SK-N-SH treated with all-trans-retinoic acid at 6 μM for 48 hours (cell line): Measurements from ENCODE around the gene MAML2.

Experiments used
- ARNTL ChIP-seq: fragments of 450-650 bp; formaldehyde crosslinking; IDR thresholded peaks from 2 replicates; pipeline ENCODE4 v1.5.0; 2020; ENCODE audit warnings: low read depth, mild to moderate bottlenecking, moderate library complexity, borderline replicate concordance
- ESRRG ChIP-seq: fragments of 250-450 bp; sonication (Bioruptor Pico); IDR thresholded peaks from 2 replicates; pipeline ENCODE4 v1.6.1; 2021; ENCODE audit warnings: mild to moderate bottlenecking
- GLIS3 ChIP-seq: fragments of 250-450 bp; sonication (Bioruptor Pico); IDR thresholded peaks from 2 replicates; pipeline ENCODE4 v1.5.0; 2020; ENCODE audit warnings: mild to moderate bottlenecking, moderate library complexity
- ISL1 ChIP-seq: fragments of 250-450 bp; sonication (Bioruptor Pico); IDR thresholded peaks from 2 replicates; pipeline ENCODE4 v2.1.2; 2022; ENCODE audit warnings: mild to moderate bottlenecking, moderate library complexity
- RARB ChIP-seq: fragments of 250-450 bp; sonication (Bioruptor Pico); IDR thresholded peaks from 2 replicates; pipeline ENCODE4 v1.8.0; 2021; ENCODE audit warnings: mild to moderate bottlenecking, moderate library complexity
- SNAI2 ChIP-seq: fragments of 250-450 bp; sonication (Bioruptor Pico); IDR thresholded peaks from 2 replicates; pipeline ENCODE4 v1.5.0; 2020; ENCODE audit warnings: mild to moderate bottlenecking, moderate library complexity
- TOX ChIP-seq: fragments of 250-450 bp; sonication (Bioruptor Pico); IDR thresholded peaks from 2 replicates; pipeline ENCODE4 v1.8.0; 2021; ENCODE audit warnings: mild to moderate bottlenecking, moderate library complexity, borderline replicate concordance
- ZC3H10 ChIP-seq: fragments of 250-450 bp; sonication (Bioruptor Pico); IDR thresholded peaks from 2 replicates; pipeline ENCODE4 v1.5.1; 2021; ENCODE audit warnings: mild to moderate bottlenecking, moderate library complexity
- ZFP30 ChIP-seq: fragments of 450-650 bp; formaldehyde crosslinking; IDR thresholded peaks from 2 replicates; pipeline ENCODE4 v1.5.0; 2022; ENCODE audit warnings: mild to moderate bottlenecking, moderate library complexity
- TF ChIP-seq, protein P1 (sequence below): fragments of 250-450 bp; sonication (Bioruptor Pico); IDR thresholded peaks from 2 replicates; pipeline ENCODE4 v1.5.1; 2021; ENCODE audit warnings: mild to moderate bottlenecking, moderate library complexity
- TF ChIP-seq, protein P2 (sequence below): fragments of 250-450 bp; sonication (Bioruptor Pico); IDR thresholded peaks from 2 replicates; pipeline ENCODE4 v1.8.0; 2020; ENCODE audit warnings: mild to moderate bottlenecking, moderate library complexity, borderline replicate concordance
- TF ChIP-seq, protein P3 (sequence below): fragments of 250-450 bp; sonication (Bioruptor Pico); IDR thresholded peaks from 2 replicates; pipeline ENCODE4 v1.5.1; 2020; ENCODE audit warnings: low read depth, mild to moderate bottlenecking, moderate library complexity
- TF ChIP-seq, protein P4 (sequence below): fragments of 250-450 bp; sonication (Bioruptor Pico); IDR thresholded peaks from 2 replicates; pipeline ENCODE4 v1.8.0; 2021; ENCODE audit warnings: low read depth, mild to moderate bottlenecking, moderate library complexity, borderline replicate concordance

DNA sequence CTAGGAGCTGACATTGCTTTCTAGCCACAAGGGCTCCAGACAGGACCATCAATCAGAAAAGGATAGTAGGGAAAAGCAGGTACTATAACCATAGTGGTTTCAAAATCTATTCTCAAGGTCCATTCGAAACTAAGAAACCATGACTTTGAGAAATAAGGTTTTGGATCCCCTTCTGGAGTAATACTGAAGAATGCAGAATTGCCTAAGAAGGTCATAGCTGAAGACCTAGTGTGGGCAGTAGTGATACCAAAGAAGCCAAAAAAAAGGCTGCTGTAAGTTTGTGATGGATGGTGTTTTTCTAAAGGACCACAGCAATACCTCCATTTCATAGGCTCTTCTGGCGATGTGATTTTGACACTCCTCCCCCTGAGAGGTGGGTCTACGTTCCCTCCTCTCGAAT, 163.1 kb downstream of the MAML2 start:
- TF ChIP-seq TOX (CRISPR knock-in tag) (no peak), SNAI2 (CRISPR knock-in tag) (no peak), ISL1 (CRISPR knock-in tag) (no peak), RARB (CRISPR knock-in tag) (no peak), GLIS3 (CRISPR knock-in tag) (no peak), ZFP30 (CRISPR knock-in tag) (no peak), ZC3H10 (CRISPR knock-in tag) (no peak), ARNTL (CRISPR knock-in tag) (no peak), ESRRG (CRISPR knock-in tag) (no peak)
- TF ChIP-seq, protein P1, sequence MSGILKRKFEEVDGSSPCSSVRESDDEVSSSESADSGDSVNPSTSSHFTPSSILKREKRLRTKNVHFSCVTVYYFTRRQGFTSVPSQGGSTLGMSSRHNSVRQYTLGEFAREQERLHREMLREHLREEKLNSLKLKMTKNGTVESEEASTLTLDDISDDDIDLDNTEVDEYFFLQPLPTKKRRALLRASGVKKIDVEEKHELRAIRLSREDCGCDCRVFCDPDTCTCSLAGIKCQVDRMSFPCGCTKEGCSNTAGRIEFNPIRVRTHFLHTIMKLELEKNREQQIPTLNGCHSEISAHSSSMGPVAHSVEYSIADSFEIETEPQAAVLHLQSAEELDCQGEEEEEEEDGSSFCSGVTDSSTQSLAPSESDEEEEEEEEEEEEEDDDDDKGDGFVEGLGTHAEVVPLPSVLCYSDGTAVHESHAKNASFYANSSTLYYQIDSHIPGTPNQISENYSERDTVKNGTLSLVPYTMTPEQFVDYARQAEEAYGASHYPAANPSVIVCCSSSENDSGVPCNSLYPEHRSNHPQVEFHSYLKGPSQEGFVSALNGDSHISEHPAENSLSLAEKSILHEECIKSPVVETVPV (CRISPR knock-in tag) = no peak
- TF ChIP-seq, protein P2, sequence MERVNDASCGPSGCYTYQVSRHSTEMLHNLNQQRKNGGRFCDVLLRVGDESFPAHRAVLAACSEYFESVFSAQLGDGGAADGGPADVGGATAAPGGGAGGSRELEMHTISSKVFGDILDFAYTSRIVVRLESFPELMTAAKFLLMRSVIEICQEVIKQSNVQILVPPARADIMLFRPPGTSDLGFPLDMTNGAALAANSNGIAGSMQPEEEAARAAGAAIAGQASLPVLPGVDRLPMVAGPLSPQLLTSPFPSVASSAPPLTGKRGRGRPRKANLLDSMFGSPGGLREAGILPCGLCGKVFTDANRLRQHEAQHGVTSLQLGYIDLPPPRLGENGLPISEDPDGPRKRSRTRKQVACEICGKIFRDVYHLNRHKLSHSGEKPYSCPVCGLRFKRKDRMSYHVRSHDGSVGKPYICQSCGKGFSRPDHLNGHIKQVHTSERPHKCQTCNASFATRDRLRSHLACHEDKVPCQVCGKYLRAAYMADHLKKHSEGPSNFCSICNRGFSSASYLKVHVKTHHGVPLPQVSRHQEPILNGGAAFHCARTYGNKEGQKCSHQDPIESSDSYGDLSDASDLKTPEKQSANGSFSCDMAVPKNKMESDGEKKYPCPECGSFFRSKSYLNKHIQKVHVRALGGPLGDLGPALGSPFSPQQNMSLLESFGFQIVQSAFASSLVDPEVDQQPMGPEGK = no peak
- TF ChIP-seq, protein P3, sequence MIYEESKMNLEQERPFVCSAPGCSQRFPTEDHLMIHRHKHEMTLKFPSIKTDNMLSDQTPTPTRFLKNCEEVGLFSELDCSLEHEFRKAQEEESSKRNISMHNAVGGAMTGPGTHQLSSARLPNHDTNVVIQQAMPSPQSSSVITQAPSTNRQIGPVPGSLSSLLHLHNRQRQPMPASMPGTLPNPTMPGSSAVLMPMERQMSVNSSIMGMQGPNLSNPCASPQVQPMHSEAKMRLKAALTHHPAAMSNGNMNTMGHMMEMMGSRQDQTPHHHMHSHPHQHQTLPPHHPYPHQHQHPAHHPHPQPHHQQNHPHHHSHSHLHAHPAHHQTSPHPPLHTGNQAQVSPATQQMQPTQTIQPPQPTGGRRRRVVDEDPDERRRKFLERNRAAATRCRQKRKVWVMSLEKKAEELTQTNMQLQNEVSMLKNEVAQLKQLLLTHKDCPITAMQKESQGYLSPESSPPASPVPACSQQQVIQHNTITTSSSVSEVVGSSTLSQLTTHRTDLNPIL = no peak
- TF ChIP-seq, protein P4, sequence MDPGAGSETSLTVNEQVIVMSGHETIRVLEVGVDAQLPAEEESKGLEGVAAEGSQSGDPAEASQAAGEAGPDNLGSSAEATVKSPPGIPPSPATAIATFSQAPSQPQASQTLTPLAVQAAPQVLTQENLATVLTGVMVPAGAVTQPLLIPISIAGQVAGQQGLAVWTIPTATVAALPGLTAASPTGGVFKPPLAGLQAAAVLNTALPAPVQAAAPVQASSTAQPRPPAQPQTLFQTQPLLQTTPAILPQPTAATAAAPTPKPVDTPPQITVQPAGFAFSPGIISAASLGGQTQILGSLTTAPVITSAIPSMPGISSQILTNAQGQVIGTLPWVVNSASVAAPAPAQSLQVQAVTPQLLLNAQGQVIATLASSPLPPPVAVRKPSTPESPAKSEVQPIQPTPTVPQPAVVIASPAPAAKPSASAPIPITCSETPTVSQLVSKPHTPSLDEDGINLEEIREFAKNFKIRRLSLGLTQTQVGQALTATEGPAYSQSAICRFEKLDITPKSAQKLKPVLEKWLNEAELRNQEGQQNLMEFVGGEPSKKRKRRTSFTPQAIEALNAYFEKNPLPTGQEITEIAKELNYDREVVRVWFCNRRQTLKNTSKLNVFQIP (CRISPR knock-in tag) = no peak
